ENCODE results near the gene OR4S2.

The OR4S2 gene, protein sequence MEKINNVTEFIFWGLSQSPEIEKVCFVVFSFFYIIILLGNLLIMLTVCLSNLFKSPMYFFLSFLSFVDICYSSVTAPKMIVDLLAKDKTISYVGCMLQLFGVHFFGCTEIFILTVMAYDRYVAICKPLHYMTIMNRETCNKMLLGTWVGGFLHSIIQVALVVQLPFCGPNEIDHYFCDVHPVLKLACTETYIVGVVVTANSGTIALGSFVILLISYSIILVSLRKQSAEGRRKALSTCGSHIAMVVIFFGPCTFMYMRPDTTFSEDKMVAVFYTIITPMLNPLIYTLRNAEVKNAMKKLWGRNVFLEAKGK

DNA sequence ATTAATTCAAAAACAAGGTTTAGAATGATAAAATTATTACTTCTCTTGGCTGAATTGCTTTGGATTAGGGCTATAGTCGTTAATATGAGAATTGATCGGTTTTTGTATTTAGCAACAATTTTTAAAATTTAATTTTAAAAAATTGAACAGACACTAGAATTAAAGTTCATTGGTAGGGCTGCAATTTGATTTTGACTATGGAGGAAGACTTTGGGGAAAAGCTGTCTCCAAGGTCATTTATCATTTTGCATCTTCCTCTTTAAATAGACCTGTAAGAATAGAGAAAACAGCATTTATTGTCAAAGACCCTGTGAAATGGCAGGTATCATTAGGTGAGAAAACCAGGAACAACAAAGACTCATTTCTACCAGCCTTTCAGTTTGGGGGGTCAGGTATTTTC lies at the start of gene OR4S2:
Gene OR4S2, plus strand, starts transcription at position 301 of the 400 bp plus-strand sequence. CDS start 2,577 bp downstream, outside the sequence.
- no peak for DNase-seq

DNA sequence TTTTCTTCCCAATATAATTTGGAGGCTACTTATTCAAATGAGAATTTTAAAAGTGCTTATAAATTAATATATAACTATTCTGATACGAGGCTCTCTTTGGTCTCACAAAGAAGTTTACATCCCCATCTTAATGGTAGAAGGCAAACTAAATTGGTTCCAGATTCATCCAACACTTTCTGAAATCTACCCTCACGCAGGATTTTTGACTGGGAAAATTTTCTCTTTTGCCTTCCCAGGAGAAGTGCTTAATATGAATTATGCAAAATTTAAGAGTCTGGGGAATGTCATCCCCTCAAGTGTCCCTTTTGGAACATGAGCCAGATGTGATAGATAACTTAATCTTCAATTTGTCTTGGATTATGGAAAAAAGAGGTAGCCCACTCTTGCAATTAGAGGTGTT lies 40.6 kb upstream of the OR4S2 start, which contains the start of gene OR4C11:
Gene OR4C11, minus strand, starts transcription at position 101 of the 400 bp plus-strand sequence. CDS start 3,272 bp downstream, outside the sequence.
- no peak for DNase-seq

DNA sequence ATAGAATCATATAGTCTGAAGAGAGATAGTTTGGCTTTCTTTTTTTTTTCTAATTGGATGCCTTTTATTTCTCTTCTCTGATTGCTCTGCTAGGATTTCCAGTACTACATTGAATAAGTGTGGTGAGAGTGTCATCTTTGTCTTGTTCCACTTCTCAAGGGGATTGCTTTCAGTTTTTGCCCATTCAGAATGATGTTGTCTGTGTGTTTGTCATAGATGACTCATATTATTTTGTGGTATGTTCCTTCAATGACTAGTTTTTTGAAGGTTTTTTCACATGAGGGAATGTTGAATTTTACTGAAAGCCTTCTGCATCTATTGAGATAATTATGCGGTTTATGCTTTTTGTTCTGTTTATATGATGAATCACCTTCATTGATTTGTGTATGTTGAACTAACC lies 23.6 kb upstream of the OR4S2 start:
- no peak for DNase-seq

DNA sequence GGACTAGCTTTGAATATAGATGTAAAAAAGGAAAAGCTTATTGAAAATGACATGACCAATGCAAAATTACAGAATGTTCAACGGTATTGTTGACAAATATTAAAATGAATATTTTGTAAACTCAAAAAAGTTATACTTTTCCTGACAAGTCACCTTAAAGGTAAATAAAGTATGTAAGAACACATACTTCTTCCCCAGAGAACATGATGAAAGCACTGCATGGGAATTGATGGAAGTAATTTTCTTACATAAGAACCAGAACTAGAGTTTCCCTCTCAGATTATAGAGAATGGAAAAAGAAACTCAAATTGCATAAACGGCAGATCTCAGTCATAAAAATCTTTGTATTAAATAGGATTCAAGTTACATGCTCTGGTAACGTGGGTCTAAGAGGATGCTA lies 13.3 kb upstream of the OR4S2 start, which contains the start of gene OR4P4:
Gene OR4P4, plus strand, starts transcription at position 301 of the 400 bp plus-strand sequence.
- no peak for DNase-seq

DNA sequence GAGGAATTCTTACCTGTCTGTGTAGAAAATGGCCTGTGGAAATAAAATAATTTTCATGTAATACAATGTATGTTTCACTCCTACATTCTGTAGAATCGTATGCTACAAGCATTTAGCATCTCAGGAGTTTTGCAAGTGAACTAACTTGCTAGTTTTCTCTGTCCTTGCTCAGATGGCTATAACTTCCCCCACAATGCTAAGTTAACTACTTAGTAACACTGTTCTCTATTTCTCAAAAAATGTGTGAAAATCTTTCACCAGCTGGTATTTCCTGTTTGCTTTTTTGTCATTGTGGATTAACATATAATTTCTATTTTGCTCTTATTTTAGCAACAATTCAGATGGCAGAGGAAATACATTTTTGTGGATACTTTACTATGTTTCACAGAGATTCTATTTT lies 4.4 kb downstream of the OR4S2 start:
- no peak for DNase-seq

DNA sequence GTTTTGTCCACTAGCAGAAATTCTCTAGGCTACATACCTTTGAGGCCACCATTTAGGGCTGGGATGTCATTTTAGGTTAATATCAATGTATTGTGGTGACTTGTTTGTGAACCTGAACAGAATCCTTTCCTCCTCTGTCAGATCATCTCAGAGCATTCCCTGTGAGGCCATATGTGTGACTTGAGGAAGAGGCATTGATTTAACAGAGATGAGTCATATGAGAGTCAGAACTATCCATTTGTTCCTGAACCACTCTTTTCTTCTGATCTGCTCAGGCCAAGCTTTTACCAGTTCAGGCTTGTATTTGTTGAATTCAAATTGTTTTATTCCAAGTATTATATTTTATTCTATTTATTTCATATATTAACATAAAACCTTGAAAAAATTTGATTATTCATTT lies 7.0 kb downstream of the OR4S2 start:
- no peak for DNase-seq

DNA sequence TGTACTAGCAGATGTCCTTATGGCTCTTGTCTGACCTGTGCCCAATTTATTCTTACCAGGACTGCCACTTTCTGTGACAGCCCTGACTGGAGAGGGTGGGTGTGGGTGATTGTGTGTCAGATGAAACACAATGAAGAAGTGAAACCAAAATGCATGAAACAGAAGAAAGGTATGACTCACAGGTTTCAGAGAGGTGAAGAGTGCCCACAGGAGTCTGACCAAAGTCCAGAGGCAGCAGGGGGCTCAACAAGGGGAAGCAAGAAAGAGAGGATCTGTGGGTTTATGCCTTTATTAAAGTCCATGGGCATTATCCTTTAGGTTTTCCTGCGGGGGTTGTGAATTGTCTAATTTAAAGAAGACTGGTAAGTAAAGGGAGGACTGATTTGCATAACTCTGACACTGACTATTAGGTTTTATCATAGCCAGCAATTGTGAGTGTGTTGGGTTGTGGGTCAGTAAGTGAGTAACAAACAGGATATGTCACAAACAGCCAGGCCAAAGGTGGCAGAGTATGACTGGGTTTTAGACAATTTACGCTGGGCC lies 10.0 kb downstream of the OR4S2 start:
- no peak for DNase-seq

DNA sequence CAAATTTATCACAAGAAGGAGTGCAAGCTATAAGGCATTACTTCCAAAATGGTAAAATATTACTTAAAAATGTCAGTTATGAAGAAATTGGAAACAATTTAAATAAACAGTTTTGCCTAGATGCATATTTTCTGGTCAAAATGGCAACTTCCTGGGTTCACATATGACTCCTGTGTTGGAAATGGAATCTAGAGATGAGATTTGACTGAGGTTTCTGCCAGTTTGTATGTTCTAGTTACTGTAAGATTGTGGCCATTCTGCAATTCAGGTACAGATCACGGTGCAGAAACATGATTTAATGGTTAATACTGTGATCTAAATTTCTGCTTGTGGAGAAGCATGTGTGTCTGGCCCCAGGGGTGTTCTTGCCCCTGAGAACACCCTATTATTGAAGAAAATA lies 10.5 kb downstream of the OR4S2 start:
- no peak for DNase-seq

DNA sequence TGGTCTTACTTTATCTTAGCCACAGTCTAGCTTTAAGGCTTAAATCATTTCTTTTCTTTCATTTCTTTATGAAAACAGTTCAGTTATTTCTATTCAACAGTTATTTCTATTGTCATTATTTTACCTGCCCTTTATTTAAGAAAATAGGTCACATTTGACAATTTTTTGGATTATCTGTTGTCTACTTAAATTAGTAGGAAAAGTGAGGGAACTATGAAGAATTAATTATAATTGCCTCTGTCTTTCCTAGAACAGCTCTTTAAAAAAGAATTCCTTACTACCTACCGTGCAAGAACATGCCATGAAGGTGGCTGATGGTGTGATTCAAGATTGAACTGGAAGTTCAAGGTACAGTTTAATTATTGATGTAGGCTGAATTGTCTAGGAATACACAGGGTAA lies 13.8 kb downstream of the OR4S2 start, which contains the start of gene OR4C6:
Gene OR4C6, plus strand, starts transcription at position 301 of the 400 bp plus-strand sequence. CDS start 2,966 bp downstream, outside the sequence.
- no peak for DNase-seq

DNA sequence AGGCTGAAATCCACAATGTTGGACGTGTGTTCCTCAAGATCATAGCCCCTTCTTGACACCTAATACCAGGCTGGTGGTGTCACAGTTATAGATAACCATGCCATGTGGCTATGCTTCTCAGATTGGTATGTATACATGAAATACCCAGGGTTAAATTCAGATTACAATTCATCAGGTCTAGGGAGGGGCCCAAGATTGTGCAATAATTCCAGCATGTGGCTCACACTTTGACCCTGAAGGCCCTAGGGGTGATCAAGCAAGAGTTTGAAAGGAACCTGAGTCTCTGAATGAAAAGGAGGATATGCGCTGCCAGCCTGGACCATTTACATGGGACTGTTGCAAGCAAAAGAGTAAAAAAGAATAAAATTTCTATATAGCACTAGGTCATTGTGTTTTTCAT lies 21.2 kb downstream of the OR4S2 start:
- no peak for DNase-seq

DNA sequence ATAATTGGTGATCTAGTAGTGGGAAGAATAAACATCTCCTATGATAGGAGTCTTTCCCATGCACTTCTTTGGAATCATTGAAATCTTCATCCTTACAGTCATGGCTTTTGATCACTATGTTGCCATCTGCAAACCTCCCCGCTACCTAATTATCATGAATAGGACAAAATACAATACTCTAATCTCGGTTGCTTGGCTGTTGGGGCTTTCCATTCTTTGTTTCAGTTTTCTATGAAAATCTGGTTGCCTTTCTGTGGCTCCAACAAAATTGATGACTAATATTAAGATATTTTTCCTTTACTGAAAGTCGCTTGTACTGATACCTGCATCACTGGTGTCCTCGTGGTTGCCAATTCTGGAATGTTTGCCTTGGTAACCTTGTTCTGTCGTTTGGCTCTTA lies 25.7 kb downstream of the OR4S2 start:
- no peak for DNase-seq

DNA sequence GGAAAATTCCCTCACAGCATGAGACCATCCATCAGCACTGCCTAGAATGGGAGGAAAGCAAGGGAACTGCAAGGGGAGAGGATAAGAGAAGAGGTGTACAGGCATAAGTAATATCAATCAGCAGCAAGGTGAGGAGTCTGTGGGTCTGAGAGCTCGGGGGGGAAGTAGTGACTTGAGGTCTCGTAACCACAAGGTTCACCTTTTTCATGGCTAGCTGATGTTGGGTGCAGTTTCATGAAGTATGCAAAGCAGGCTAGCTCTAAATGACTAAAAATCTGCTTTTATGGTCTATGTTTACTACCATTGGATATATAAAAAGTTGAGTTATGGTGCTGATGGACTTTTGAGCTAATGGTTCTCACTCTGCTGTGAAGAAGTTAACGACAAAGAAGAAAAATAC lies 49.7 kb downstream of the OR4S2 start:
- DNase-seq, result no peak

DNA sequence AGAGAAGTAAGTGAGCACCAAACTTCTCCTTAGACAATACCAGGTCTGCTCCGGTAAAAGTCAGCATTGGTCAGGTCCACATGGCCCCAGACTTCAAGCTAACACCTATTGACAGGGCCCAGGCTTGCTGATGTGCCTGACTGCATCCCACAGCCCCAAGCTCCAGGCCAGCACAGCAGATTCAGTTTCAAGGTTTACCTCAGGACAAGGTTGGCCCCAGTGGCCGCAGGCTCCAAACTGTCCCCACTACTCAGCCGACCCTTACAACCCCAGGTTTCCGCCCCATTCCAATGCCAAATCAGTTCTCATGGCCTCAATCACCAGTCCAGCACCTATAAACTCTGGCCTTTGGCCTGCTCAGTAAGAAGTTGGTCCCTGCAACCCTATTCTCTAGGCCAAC lies 53.3 kb downstream of the OR4S2 start:
- DNase-seq, result no peak

Measured in AML-193 (cell line).